ENCODE measurements around the gene CGN.

DNA sequence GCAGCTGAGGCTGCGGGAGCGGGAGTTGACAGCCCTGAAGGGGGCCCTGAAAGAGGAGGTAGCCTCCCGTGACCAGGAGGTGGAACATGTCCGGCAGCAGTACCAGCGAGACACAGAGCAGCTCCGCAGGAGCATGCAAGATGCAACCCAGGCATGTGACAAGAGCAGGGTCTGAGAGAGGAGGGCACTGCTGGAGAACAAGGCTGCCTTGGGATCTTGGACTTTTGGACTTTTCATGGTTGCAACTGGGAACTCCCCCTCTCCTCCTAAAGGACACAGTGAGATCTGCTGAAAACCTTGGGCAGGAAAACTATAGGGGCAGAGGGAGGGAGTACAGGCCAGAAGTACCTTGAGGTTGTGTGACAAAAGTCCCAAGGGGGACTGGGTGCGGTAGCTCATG, 13.5 kb downstream of the CGN start:
- TF ChIP-seq, protein P1, sequence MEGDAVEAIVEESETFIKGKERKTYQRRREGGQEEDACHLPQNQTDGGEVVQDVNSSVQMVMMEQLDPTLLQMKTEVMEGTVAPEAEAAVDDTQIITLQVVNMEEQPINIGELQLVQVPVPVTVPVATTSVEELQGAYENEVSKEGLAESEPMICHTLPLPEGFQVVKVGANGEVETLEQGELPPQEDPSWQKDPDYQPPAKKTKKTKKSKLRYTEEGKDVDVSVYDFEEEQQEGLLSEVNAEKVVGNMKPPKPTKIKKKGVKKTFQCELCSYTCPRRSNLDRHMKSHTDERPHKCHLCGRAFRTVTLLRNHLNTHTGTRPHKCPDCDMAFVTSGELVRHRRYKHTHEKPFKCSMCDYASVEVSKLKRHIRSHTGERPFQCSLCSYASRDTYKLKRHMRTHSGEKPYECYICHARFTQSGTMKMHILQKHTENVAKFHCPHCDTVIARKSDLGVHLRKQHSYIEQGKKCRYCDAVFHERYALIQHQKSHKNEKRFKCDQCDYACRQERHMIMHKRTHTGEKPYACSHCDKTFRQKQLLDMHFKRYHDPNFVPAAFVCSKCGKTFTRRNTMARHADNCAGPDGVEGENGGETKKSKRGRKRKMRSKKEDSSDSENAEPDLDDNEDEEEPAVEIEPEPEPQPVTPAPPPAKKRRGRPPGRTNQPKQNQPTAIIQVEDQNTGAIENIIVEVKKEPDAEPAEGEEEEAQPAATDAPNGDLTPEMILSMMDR (IDR thresholded peaks at IDR 0.05): no peak
- TF ChIP-seq POLR2A (IDR thresholded peaks at IDR 0.05): no peak

Measured in right lobe of liver (tissue), 4 donors.